ENCODE measurements around the gene BGN. TPM values are rescaled to one million over a fixed set of nuclear protein-coding genes. Genes with fewer than 3 reads are reported as not detected.

Gene BGN
- total RNA-seq, 1 donor from 2014 or later: 0.69 TPM

DNA sequence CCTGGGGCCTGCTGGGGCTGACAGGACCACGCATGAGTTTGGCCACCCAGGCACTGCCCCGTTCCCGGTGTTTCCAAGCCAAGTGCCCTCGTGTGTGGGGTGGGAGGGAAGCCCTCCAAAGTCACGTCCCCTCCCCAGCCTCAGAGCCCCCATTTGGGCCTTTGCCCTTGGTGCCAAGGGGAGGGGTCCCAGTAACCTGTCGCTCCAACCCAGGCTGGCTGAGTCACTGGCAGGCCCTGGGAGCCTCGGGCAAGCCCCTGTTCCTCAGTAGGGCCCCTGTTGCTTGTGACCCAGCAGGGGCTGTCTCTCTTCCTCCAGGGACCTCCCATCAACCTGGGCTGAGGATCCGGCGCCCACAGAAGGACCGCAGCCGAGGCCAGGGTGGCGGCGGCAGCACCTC lies 13.7 kb upstream of the BGN start:
- TF ChIP-seq, protein P1, sequence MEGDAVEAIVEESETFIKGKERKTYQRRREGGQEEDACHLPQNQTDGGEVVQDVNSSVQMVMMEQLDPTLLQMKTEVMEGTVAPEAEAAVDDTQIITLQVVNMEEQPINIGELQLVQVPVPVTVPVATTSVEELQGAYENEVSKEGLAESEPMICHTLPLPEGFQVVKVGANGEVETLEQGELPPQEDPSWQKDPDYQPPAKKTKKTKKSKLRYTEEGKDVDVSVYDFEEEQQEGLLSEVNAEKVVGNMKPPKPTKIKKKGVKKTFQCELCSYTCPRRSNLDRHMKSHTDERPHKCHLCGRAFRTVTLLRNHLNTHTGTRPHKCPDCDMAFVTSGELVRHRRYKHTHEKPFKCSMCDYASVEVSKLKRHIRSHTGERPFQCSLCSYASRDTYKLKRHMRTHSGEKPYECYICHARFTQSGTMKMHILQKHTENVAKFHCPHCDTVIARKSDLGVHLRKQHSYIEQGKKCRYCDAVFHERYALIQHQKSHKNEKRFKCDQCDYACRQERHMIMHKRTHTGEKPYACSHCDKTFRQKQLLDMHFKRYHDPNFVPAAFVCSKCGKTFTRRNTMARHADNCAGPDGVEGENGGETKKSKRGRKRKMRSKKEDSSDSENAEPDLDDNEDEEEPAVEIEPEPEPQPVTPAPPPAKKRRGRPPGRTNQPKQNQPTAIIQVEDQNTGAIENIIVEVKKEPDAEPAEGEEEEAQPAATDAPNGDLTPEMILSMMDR (conservative IDR thresholded peaks at IDR 0.05; ENCODE audit: low read depth, low read length): no peak
- H3K4me3 ChIP-seq (ENCODE audit: low read depth, low read length): no peak overlapping the region
- DNase-seq (ENCODE audit: low read depth): no peak

DNA sequence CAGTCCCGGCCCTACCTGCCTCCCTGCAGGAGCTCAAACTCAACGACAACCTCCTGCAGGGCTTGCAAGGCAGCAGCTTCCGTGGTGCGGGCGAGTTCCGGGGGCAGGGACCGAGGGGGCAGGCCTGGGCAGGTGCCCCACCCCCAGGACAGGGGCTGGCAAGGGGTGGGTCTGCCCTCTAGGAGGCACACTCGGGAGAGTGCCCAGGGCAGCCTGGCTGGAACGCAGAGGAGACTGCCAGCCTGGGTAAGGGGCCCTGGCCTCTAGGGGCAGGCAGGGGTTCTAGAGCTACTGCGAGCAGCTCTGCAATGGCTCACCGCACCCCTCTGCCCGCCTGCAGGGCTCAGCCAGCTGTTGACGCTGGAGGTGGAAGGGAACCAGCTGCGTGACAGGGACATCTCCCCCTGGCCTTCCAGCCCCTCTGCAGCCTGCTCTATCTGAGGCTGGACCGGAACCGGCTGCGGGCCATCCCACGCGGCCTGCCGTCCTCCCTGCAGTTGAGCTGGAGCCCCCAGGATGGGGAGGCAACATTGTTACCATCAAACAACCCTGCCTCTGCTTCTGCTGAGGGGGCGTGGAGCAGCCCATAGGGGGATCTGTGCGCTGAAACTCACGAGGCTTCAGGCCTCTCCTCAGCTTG lies 12.3 kb upstream of the BGN start:
- TF ChIP-seq, protein P1 (conservative IDR thresholded peaks at IDR 0.05; ENCODE audit: low read depth, low read length): no peak
- no peak for DNase-seq (ENCODE audit: low read depth)
- no peak overlapping the region for H3K4me3 ChIP-seq (ENCODE audit: low read depth, low read length)

DNA sequence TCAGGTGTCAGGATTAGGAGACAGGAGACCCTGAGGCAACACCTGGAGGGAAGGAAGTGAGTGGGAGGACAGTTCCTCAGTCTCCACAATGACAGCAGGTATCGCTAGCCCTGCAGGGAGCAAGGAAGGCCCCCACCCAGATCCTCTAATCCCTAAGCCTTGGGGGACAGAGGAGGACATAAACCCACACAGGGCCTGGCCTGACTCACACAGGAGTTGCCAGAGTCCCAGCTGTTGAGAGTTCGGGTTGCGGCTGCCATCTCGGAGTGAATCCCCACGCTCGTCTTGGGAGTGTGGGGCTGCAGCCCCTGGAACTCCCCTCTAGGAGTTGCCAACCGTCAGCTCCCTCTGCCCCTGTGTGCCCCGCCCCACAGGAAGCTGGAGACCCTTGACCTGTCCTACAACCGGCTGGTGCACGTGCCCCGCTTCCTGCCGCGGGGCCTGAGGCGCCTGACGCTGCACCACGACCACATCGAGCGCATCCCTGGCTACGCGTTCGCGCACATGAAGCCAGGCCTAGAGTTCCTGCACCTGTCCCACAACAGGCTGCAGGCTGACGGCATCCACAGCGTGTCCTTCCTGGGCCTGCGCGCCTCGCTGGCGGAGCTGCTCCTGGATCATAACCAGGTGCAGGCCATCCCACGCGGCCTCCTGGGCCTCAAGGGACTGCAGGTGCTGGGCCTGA lies 9.2 kb upstream of the BGN start:
- TF ChIP-seq, protein P1 (conservative IDR thresholded peaks at IDR 0.05; ENCODE audit: low read depth, low read length): no peak
- no peak overlapping the region for H3K4me3 ChIP-seq (ENCODE audit: low read depth, low read length)
- no peak for DNase-seq (ENCODE audit: low read depth)

DNA sequence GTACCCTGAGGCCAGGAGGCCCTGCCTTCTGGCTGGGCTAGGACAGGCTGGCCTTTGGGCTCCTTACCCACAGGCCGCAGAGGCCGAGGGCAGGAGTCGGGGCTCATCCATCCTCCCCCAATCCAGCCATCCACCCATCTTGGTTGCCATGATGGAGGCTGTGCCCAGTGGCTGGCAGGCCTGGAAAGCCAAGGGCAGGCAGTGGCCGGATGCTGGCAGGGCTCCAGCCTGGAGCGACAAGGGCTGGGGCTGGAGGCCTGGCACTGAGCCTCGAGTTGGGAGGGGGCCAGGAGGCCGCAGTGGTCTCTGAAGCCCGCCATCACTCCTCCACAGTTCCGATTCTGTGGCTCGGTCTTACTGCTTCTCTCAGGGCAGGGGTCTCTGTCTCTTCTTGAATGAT lies 8.6 kb upstream of the BGN start:
- TF ChIP-seq, protein P1 (conservative IDR thresholded peaks at IDR 0.05; ENCODE audit: low read depth, low read length): no peak
- DNase-seq (ENCODE audit: low read depth): no peak
- no peak overlapping the region for H3K4me3 ChIP-seq (ENCODE audit: low read depth, low read length)

DNA sequence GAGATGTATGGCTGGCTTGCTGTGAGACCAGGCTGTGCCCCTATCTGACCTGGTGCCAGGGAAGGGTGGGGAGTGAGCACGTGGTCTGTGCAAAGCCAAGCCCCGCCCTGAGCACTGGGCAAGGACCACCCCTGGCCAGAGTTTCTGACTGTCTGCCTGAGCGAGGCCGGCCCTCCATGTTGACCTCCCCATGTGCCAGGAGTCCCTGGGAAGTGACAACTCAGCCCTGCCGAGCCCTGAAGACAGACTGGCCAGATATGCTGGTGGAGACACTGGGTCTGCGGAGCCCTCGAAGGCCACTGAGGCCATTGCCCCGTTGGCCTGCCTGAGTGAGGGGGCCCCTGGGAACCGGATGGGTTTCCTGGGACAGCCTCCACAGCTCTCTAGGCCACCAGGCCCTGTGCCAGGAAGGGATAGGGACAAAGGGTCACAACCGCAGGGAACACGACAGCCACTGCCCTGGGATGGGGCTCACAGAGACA lies 7.1 kb upstream of the BGN start:
- no peak for DNase-seq (ENCODE audit: low read depth)
- no peak overlapping the region for H3K4me3 ChIP-seq (ENCODE audit: low read depth, low read length)
- TF ChIP-seq, protein P1 (conservative IDR thresholded peaks at IDR 0.05; ENCODE audit: low read depth, low read length): no peak

DNA sequence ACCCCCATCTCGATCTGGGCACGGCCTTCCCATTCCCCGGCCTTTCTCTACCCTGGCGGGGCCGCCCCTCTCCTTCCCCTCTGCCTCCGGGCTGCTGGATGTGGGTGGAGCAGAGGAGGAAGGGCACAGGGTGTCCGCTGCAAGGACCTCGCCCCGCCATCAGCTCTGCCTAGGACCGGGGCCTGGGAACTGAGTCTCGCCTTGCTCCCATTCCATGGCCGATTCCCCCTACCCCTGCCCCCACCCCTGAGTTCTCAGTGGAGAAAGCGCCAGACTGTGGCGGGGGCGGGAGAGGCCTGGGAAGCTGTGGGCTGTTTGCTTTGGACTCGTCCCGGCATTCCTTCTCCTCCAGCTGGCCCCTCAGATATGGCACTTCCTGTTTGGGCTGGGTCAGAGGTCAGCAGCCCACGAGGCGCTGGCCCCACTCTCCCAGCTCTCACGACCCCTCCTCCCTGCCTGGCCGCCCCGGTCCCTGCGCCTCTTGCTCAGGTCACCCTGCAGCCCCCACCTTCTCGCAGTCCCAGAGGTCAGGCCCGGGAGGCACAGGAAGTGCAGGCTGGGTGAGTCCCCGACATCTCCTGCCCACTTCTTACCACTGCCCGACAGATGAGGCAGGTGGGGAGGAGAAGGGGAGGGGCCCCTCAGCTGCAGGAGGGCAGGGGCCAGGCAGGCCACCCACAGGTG lies 6.4 kb upstream of the BGN start:
- TF ChIP-seq, protein P1 (conservative IDR thresholded peaks at IDR 0.05; ENCODE audit: low read depth, low read length): no peak
- no peak overlapping the region for H3K4me3 ChIP-seq (ENCODE audit: low read depth, low read length)
- DNase-seq (ENCODE audit: low read depth): no peak

All from epithelial cell of proximal tubule (primary cell).